Measurements from ENCODE around the gene FBXL13. TPM values are rescaled to one million over a fixed set of nuclear protein-coding genes. Genes with fewer than 3 reads are reported as not detected.
"Not testable (repeated sequence)": the region's sequence is repeated elsewhere in the genome, so short reads cannot be mapped to it uniquely, and the experiment has no call there.

Gene FBXL13
- polyA plus RNA-seq, 1 experiment, result 0.20 TPM

- Histone ChIP-seq H3K36me3 (ENCODE audit: control insufficient read depth, insufficient read depth, low read length) (no peaks in the 10 kb centered on the region; the same call in 1 of the 2 replicates), H3K27me3 (ENCODE audit: control insufficient read depth, insufficient read depth, low read length) (no peaks in the 10 kb centered on the region), H3K4me3 (ENCODE audit: low read depth, low read length) (no peak overlapping the region)
- TF ChIP-seq CTCF (IDR thresholded peaks at IDR 0.05; ENCODE audit: insufficient read depth, low read depth, low read length), result no peak
- ChIA-PET POLR2A (no interaction called here), CTCF (interaction anchor here (1.0 to 1.8 kb wide), 3 partner anchors 9 to 17 kb away, joined by 3 to 7 read pairs (median 4); no protein-coding TSS in a partner anchor)
- no peak for DNase-seq (ENCODE audit: low read depth)
These were observed 22.4 kb upstream of the FBXL13 start for GRCh38 chr7:103097041-103097440.

GRCh38 chr7:103095558-103095957, 21.0 kb upstream of the FBXL13 start:
- POLR2A ChIA-PET; DNase-seq (ENCODE audit: low read depth); H3K36me3 ChIP-seq (ENCODE audit: control insufficient read depth, insufficient read depth, low read length); H3K27me3 ChIP-seq (ENCODE audit: control insufficient read depth, insufficient read depth, low read length); H3K4me3 ChIP-seq (ENCODE audit: low read depth, low read length): not testable (repeated sequence)
- CTCF ChIA-PET, result interaction anchor here (1.2 to 1.8 kb wide), 2 partner anchors 9 to 11 kb away, joined by 3 to 7 read pairs; no protein-coding TSS in a partner anchor

- no peaks in the 10 kb centered on the region for H3K27me3 ChIP-seq (ENCODE audit: control insufficient read depth, insufficient read depth, low read length)
- H3K36me3 ChIP-seq (ENCODE audit: control insufficient read depth, insufficient read depth, low read length), result no peaks in the 10 kb centered on the region
- no peak overlapping the region for H3K4me3 ChIP-seq (ENCODE audit: low read depth, low read length)
- CTCF ChIA-PET, result no interaction called here
- no peak for DNase-seq (ENCODE audit: low read depth)
- POLR2A ChIA-PET, result no interaction called here
- no peak for TF ChIP-seq CTCF (IDR thresholded peaks at IDR 0.05; ENCODE audit: insufficient read depth, low read depth, low read length)
These were observed 19.5 kb upstream of the FBXL13 start for GRCh38 chr7:103094102-103094501.

GRCh38 chr7:103093429-103093828, 18.8 kb upstream of the FBXL13 start:
- no peak for DNase-seq (ENCODE audit: low read depth)
- no peak for TF ChIP-seq CTCF (IDR thresholded peaks at IDR 0.05; ENCODE audit: insufficient read depth, low read depth, low read length)
- POLR2A ChIA-PET, result no interaction called here
- H3K27me3 ChIP-seq (ENCODE audit: control insufficient read depth, insufficient read depth, low read length), result no peaks in the 10 kb centered on the region
- no peak overlapping the region for H3K4me3 ChIP-seq (ENCODE audit: low read depth, low read length)
- H3K36me3 ChIP-seq (ENCODE audit: control insufficient read depth, insufficient read depth, low read length), result no peaks in the 10 kb centered on the region
- CTCF ChIA-PET, result no interaction called here

GRCh38 chr7:103092321-103092720, 17.7 kb upstream of the FBXL13 start:
- POLR2A ChIA-PET, result interaction anchor here (0.6 kb wide), 1 partner anchor 15 kb away, joined by 3 read pairs; no protein-coding TSS in a partner anchor
- H3K36me3 ChIP-seq (ENCODE audit: control insufficient read depth, insufficient read depth, low read length); CTCF ChIA-PET; DNase-seq (ENCODE audit: low read depth); H3K4me3 ChIP-seq (ENCODE audit: low read depth, low read length); H3K27me3 ChIP-seq (ENCODE audit: control insufficient read depth, insufficient read depth, low read length): not testable (repeated sequence)

GRCh38 chr7:103083210-103083609, 8.6 kb upstream of the FBXL13 start:
- no peak for DNase-seq (ENCODE audit: low read depth)
- no peak for TF ChIP-seq CTCF (IDR thresholded peaks at IDR 0.05; ENCODE audit: insufficient read depth, low read depth, low read length)
- ChIA-PET POLR2A (no interaction called here), CTCF (interaction anchor here (2.2 kb wide), 1 partner anchor 8 kb away, joined by 7 read pairs; the partner anchor contains the start of genes ARMC10 and FBXL13)
- no peaks in the 10 kb centered on the region for H3K27me3 ChIP-seq (ENCODE audit: control insufficient read depth, insufficient read depth, low read length)
- H3K4me3 ChIP-seq (ENCODE audit: low read depth, low read length), result no peak overlapping the region
- peaks cover 1% of the 10 kb centered on the region; the same call in 1 of the 2 replicates for H3K36me3 ChIP-seq (ENCODE audit: control insufficient read depth, insufficient read depth, low read length)
